ENCODE results near the gene MAGI3. TPM values are rescaled to one million over a fixed set of nuclear protein-coding genes. Genes with fewer than 3 reads are reported as not detected.

The MAGI3 gene
- total and polyA plus RNA-seq, 2 of the 13 experiments (the other 11 are each of a cell fraction or from before 2014, with no cell fraction given), result 4.0 to 11.8 TPM

GRCh38 chr1:113388621-113389358 is 1.5 kb upstream of the MAGI3 start (continued):
- no peak for TF ChIP-seq ZNF276 (CRISPR knock-in tag; IDR thresholded peaks at IDR 0.05; ENCODE audit: low read depth)
- TF ChIP-seq RNF2 (conservative IDR thresholded peaks at IDR 0.05; ENCODE audit: low read depth), result no peak
- TF ChIP-seq ZNF580 (CRISPR knock-in tag; IDR thresholded peaks at IDR 0.05; ENCODE audit: borderline replicate concordance, low read depth), result no peak
- TF ChIP-seq EEA1 (CRISPR knock-in tag; IDR thresholded peaks at IDR 0.05; ENCODE audit: borderline replicate concordance), result no peak
- no peak for TF ChIP-seq RCOR2 (CRISPR knock-in tag; IDR thresholded peaks at IDR 0.05)
- peak; percentile 34; the same call in 1 of the 2 replicates for TF ChIP-seq GATAD1 (CRISPR knock-in tag; IDR thresholded peaks at IDR 0.05)
- no peak for TF ChIP-seq ZNF251 (CRISPR knock-in tag; IDR thresholded peaks at IDR 0.05)
- no peak for TF ChIP-seq RBM22 (optimal IDR thresholded peaks at IDR 0.05; ENCODE audit: low read length)
- TF ChIP-seq ZNF724P (CRISPR knock-in tag; IDR thresholded peaks at IDR 0.05; ENCODE audit: borderline replicate concordance), result no peak
- no peak for TF ChIP-seq SAFB2 (CRISPR knock-in tag; IDR thresholded peaks at IDR 0.05; ENCODE audit: borderline replicate concordance, low read depth)
- TF ChIP-seq JUN (CRISPR knock-in tag; IDR thresholded peaks at IDR 0.05), result no peak
- TF ChIP-seq NFIC (IDR thresholded peaks at IDR 0.05; ENCODE audit: low read length), result no peak
- no peak for TF ChIP-seq TBX3 (IDR thresholded peaks at IDR 0.05; ENCODE audit: borderline replicate concordance)
- TF ChIP-seq ZFP82 (CRISPR knock-in tag; IDR thresholded peaks at IDR 0.05; ENCODE audit: borderline replicate concordance), result no peak
- TF ChIP-seq TBP (CRISPR knock-in tag; IDR thresholded peaks at IDR 0.05), result no peak
- peak; percentile 83 for TF ChIP-seq ARID5B (CRISPR knock-in tag; IDR thresholded peaks at IDR 0.05)
- TF ChIP-seq KLF16 (CRISPR knock-in tag; IDR thresholded peaks at IDR 0.05), result peak in 1 of 2 experiments; percentile 67; a peak in 1 of 4 replicates
- TF ChIP-seq PAWR (CRISPR knock-in tag; IDR thresholded peaks at IDR 0.05; ENCODE audit: borderline replicate concordance), result no peak
- TF ChIP-seq ZNF75D (CRISPR knock-in tag; IDR thresholded peaks at IDR 0.05; ENCODE audit: borderline replicate concordance), result no peak
- TF ChIP-seq XBP1 (CRISPR knock-in tag; IDR thresholded peaks at IDR 0.05), result no peak
- no peak for TF ChIP-seq NPAS2 (CRISPR knock-in tag; IDR thresholded peaks at IDR 0.05; ENCODE audit: borderline replicate concordance)
- TF ChIP-seq RXRB (CRISPR knock-in tag; IDR thresholded peaks at IDR 0.05; ENCODE audit: borderline replicate concordance), result peak; percentile 62; the same call in 1 of the 2 replicates
- TF ChIP-seq GLI4 (CRISPR knock-in tag; IDR thresholded peaks at IDR 0.05; ENCODE audit: borderline replicate concordance), result no peak
- TF ChIP-seq ZMYM4 (CRISPR knock-in tag; IDR thresholded peaks at IDR 0.05), result peak; percentile 83
- TF ChIP-seq SRY (CRISPR knock-in tag; IDR thresholded peaks at IDR 0.05), result no peak
- TF ChIP-seq KDM5A (IDR thresholded peaks at IDR 0.05; ENCODE audit: borderline replicate concordance, low read length), result no peak
